Measurements from ENCODE around the gene EFHC2.

DNA sequence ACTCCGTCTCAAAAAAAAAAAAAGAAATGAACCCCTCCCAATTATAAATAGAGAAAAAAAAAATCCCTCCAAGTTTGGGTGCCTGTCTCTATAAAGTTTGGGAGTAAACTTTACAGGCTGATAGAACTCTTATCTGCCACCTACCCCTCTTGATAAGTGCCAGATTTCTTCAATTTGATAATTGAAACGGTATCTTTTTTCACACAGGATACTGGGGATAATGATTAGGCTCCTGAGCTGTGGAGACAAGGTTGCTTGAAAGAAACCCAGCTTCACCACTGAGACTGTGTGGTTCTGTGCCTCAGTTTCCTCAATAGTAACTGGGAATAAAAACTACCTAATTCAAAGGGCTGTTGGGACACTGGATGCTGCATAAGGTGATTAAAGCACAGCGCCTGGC, 606 bp downstream of the EFHC2 start:
- TF ChIP-seq SUZ12 (IDR thresholded peaks at IDR 0.05; ENCODE audit: extremely low read depth, insufficient read depth, insufficient read length) = no peak
- no peak for TF ChIP-seq ZNF274 (IDR thresholded peaks at IDR 0.05; ENCODE audit: low read depth, low read length)
- TF ChIP-seq YY1 (IDR thresholded peaks at IDR 0.05; ENCODE audit: insufficient read depth, insufficient read length) = no peak
